Measurements from ENCODE around the gene CMYA5.
A peak's percentile ranks its signal among the peaks of the same experiment; 100 is the strongest.
"Not testable (repeated sequence)": the region's sequence is repeated elsewhere in the genome, so short reads cannot be mapped to it uniquely, and the experiment has no call there.

Gene CMYA5

GRCh38 chr5:79702606-79703380, 13.2 kb downstream of the CMYA5 start:
- peak; percentile 43 for DNase-seq (ENCODE audit: low read depth)

- DNase-seq (ENCODE audit: low read depth), result no peak
These were observed 13.7 kb downstream of the CMYA5 start for GRCh38 chr5:79703381-79703645.

DNA sequence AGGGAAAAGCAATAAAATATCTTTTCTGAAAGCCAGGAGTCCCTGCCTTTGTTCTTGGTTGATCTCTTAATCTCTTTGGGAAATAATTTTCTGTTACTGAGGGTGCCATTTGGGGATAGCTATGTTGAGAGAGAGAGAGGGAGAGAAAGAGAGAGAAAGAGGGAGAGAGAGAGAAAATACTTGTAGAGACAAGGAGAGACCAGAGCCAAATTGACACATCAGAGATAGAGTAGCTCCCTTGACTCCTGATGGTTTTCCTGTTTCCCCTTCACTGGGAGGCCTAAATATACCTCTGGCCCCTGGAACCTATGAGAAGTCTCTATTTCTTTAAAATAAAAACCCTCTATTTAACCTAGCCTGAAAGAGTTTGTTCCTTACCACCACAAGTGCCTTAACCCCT, 14.9 kb downstream of the CMYA5 start:
- DNase-seq (ENCODE audit: low read depth), result no peak

DNA sequence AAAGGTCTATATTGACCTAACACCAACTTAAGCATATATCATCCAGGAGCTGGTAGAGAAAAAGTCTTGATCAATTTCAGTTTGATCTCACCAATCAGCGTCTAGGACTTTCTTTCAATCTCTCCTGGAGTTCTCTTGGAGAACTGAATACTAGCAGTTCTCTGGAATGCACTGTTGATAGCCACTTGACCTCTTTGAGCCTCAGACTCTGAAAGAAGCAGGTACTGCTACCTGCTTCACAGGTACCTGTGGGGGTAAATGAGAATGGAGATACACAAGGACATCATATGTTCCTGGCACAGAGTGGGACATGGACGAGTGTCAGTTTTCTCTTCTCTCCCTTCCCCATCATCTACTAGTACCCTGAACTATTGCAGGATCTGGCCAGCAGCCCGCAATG, 16.0 kb downstream of the CMYA5 start:
- DNase-seq (ENCODE audit: low read depth), result no peak

DNA sequence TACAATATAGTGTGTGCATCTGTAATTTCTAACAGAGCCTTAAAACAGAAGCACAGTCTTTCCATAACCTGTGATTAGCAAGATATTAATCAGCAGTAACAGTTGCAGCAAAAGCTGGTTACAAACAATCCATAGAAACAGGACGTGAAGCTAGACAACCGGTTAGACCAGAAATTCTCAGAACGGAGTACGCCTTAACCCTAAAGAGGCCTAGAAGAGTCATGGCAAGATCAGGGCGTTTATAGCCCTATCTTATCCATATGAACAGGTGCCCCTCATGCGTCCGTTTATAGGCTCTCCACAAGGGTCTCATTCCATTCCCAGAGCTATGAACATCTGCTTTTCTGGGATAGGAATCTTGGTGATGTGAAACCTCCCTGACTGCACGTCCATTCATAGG, 16.7 kb downstream of the CMYA5 start:
- DNase-seq (ENCODE audit: low read depth), result not testable (repeated sequence)

DNA sequence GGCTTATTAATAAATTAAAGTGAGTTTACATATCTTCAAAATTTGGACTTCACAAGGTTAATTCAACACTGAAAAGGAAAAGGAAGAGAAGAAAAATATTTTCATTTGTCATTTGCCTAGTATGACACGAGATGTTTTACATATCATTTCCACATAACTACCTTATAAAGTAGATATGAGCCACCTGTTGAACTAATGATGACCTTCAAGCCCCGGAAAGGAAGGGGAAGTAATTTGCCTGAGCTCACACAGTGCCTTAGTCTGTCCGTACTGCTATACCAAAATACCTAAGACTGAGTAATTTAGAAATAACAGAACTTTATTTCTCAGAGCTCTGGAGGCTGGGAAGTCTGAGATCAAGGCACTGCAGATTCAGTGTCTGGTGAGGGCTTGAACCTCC, 17.9 kb downstream of the CMYA5 start:
- DNase-seq (ENCODE audit: low read depth), result no peak

GRCh38 chr5:79712741-79713140, 23.1 kb downstream of the CMYA5 start:
- no peak for DNase-seq (ENCODE audit: low read depth)

GRCh38 chr5:79713727-79714126, 24.1 kb downstream of the CMYA5 start:
- no peak for DNase-seq (ENCODE audit: low read depth)

GRCh38 chr5:79716839-79717238, 27.2 kb downstream of the CMYA5 start:
- no peak for DNase-seq (ENCODE audit: low read depth)

DNA sequence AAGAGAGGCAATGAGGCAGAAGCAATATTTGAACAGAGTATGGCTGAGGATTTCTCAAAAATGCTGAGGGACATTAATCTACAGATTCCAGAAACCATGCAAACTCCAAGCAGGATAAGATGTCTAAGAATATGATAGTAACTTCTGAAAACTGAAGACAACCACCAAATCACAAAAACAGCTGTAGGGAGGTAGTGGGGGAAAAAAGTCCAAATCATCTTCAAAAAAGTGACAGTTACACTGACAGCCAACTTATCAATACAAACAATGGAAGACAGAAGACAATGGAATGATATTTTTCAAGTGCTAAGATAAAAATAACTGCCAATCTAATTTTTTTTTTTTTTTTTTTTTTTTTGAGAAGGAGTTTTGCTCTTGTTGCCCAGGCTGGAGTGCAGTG, 30.5 kb downstream of the CMYA5 start:
- peak; percentile 5 for DNase-seq (ENCODE audit: low read depth)

DNA sequence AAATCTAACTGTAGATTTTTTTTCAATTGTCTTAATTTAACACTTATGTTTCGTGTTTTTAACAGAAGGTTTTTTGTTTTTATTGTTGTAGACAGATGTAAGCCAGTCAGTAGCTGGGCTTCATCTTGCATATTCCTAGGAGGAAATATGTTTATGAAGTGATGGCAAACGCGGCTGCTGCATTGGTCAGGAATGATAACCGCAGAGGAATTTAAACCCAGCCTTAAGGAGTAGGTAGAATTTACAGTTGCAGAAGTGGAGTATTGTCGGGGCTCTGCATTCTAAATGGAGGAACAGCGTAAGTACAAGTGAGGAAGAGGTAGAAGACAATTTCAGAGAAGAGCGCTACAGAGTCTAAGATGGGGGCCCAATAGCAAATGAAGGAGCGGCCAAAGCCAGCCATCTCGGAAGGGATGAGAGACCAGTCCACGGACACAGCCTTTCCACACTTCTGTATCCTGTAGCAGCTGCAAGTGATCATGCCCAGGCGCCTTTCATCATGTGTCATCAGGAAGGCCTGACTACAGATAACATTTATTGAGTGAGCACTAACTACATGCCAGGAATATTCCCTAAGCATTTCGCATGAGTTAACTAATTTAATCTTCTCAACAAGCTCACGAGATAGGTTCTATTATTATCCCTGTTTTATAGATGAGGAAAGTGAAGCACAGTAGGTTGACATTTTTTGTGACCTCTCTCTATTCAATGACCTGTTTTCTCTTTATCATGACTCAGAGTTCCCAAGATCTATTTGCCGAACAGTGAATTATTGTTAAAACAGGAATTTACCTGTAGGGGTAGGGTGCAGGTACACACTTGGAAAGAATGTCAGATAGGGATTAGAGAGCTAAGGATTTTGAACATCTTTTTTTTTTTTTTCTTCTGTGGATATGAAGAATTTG, 38.1 kb downstream of the CMYA5 start:
- no peak for DNase-seq (ENCODE audit: low read depth)

- peak; percentile 9 for DNase-seq (ENCODE audit: low read depth)
These were observed 38.8 kb downstream of the CMYA5 start for GRCh38 chr5:79728396-79728795.

DNA sequence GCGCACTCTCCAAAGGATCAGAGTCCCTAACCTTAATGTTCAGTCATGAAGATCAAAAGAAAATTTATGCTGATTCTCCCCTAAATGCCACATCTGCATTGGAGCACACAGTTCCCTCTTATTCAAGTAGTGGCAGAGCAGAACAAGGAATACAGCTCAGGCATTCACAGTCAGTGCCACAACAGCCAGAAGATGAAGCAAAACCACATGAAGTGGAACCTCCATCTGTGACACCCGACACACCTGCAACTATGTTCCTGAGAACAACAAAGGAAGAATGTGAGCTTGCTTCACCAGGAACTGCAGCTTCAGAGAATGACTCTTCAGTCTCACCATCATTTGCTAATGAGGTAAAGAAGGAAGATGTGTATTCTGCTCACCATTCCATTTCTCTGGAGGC, 40.0 kb downstream of the CMYA5 start:
- DNase-seq (ENCODE audit: low read depth), result no peak

- DNase-seq (ENCODE audit: low read depth), result no peak
These were observed 40.9 kb downstream of the CMYA5 start for GRCh38 chr5:79730564-79730963.

DNA sequence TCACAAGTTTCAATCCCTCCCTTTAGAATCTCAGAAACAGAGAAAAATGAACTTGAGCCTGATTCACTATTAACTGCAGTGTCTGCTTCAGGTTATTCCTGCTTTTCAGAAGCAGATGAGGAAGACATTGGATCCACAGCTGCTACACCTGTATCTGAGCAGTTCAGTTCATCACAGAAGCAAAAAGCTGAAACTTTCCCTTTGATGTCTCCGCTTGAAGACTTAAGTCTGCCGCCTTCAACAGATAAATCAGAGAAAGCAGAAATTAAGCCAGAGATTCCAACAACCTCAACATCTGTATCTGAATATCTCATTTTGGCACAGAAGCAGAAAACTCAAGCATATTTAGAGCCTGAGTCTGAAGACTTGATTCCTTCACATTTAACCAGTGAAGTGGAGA, 42.1 kb downstream of the CMYA5 start:
- no peak for DNase-seq (ENCODE audit: low read depth)

DNA sequence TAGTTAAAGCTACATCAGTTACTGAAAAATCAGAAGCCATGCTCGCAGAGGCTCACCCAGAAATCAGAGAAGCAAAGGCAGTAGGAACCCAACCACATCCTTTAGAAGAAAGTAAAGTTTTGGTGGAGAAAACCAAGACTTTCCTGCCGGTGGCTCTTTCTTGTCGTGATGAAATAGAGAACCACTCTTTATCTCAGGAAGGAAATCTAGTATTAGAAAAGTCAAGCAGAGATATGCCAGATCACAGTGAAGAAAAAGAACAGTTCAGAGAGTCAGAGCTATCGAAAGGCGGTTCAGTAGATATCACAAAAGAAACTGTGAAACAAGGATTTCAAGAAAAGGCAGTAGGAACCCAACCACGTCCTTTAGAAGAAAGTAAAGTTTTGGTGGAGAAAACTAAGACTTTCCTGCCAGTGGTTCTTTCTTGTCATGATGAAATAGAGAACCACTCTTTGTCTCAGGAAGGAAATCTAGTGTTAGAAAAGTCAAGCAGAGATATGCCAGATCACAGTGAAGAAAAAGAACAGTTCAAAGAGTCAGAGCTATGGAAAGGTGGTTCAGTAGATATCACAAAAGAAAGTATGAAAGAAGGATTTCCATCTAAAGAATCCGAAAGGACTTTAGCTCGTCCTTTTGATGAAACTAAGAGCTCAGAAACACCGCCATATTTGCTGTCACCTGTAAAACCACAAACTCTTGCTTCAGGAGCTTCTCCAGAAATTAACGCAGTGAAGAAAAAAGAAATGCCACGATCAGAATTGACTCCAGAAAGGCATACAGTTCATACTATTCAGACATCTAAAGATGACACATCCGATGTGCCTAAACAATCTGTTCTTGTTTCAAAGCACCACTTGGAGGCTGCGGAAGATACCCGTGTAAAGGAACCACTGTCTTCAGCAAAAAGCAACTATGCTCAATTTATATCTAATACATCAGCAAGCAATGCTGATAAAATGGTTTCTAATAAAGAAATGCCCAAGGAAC, 47.2 kb downstream of the CMYA5 start:
- no peak for DNase-seq (ENCODE audit: low read depth)

DNA sequence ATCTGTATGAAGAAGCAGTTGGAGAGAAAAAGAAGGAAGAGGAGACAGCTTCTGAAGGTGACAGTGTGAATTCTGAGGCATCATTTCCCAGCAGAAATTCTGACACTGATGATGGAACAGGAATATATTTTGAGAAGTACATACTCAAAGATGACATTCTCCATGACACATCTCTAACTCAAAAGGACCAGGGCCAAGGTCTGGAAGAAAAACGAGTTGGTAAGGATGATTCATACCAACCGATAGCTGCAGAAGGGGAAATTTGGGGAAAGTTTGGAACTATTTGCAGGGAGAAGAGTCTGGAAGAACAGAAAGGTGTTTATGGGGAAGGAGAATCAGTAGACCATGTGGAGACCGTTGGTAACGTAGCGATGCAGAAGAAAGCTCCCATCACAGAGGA, 48.7 kb downstream of the CMYA5 start:
- DNase-seq (ENCODE audit: low read depth), result no peak

DNA sequence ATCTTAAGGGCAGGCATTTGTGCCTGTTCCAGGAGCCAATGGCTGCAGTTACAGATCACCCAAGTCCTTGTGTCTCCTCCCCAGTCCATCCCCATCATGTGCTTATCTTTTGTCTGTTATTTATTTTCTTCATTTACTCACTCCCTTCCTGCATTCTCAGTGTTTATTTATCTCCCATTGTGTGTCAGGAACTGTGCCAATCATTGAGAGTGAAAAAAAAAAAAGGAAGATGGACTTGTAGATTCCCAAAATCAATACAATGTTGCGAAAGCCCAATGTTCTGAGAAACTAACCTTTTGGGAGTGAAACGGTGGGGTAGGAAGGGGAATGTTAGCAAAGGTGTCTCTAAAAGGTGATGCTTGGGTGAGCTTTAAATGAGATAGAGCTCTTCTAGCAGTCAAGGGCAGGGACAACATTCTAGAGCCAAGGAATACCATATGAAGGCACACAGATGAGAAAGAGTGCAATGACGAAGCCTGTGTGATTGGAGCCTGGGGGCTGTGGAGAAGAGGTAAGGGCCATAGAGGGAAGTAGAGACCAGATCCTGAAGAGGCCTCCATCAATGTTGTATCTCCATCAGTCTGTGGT, 53.0 kb downstream of the CMYA5 start:
- no peak for DNase-seq (ENCODE audit: low read depth)

DNA sequence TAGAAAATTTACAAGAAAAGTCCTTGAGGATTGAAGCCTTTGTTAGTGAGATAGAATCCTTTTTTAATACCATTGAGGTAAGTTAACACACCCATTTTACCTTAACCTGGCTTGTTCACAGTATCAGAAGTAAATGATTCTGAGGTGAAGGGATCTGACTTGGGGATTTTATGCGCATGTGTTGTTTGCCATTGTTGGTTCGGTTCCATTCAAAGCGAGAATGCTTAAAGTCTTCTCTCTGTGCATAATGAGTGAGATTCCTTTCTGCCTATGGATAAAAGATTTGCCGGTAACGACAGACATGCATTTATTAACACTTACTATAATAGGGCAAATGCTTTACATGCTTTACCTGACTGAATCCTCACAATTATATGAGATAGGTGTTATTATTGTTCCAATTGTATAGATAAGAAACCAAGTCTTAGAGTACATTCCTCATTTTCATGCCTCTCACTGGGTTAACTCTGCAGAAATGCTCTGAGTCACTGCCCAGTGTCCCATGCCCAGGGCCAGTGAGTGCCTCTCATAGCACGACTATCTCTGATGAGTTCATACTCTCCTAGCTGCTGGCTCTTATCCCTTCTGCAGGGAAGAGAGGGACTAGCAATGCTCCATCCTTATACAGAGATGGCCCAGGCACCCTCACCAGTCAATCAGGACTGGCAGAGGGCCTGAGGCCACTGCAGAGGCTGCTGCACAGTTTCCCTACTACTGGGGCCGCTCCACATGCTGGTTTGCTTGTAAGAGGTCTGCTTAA, 54.4 kb downstream of the CMYA5 start:
- peak; percentile 18 for DNase-seq (ENCODE audit: low read depth)

DNA sequence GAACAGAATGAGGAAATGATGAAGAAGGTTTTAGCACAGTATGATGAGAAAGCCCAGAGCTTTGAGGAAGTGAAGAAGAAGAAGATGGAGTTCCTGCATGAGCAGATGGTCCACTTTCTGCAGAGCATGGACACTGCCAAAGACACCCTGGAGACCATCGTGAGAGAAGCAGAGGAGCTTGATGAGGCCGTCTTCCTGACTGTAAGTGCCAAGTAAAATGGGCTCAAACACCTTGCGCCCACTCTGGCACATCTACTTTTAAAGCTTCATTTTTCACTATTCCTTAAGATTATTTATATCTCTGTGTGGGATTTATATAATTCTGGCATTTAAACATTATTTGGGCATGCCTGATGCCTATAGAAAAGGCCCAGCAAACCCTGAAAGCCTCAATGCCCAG, 55.6 kb downstream of the CMYA5 start:
- no peak for DNase-seq (ENCODE audit: low read depth)
